AG09319 (cell line): Measurements from ENCODE around the gene PTPN11.

ENCODE experiments used
- DNase-seq: peaks from one replicate; pipeline ENCODE4 v3.0.0-alpha.2; 2010; ENCODE audit warnings: low read depth; ENCODE audit errors: extremely low read depth
- CTCF ChIP-seq: IDR thresholded peaks from 2 replicates; pipeline ENCODE4 v1.5.1; 2011; ENCODE audit warnings: low read depth, mild to moderate bottlenecking, inconsistent platforms, low read length, moderate library complexity

The PTPN11 gene

DNA sequence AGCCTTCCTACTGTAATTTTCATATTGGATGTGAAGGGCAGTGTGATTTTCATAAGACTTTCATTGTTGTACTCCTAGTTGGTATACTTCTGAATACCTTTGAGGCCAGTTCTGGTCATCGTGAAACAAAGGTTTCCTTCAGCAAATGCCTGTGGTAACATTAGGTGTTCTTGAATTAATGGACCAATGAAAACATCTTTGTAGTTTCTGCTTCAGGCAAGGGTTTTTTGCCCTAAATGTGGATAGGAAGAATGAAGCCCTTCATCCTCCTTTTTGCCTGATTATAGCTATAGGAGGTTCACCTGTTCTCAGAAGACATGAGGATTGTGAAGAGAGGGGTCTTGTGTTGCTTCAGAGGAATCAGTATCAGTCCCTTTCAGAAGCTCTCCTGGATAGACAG, 60.7 kb downstream of the PTPN11 start:
- TF ChIP-seq CTCF: no peak
- no peak for DNase-seq

DNA sequence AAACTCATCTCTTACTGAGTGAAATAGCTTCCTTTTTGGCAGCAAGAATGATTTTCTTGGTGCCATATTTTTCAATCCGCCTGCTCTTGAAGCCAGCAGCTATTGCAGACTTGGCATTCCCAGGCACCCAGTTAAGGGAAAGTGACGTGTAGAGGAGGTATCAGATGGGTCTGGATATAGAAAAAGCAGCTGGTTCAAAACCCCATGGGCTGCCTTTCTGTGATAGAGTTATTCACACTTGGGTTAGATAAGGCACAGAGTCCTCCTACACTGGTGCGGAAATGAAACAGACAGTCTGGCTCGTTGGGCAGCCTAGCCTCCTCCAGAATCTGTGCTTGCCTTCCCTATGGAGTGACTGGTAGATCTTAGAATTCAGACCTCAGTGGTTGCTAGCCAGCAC, 62.2 kb downstream of the PTPN11 start:
- DNase-seq: no peak
- no peak for TF ChIP-seq CTCF

DNA sequence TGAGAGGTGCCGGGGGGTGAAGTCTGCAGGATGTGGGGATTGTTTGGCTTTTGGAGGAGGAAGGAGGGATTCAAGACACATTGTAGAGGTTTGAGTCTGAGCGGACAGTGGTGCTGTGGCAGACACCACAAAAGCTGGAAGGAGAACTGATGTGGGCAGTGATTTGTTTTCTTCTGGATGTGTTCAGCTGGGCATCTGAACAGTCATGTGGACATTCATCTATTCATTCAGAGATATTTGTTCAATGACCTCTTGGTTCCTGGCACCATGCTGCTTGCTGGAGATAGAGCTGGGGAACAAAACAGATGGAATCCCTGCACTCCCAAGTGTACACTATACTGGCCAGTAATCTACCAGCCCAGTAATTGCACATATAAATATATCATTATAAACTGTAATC, 64.0 kb downstream of the PTPN11 start:
- no peak for DNase-seq
- no peak for TF ChIP-seq CTCF

DNA sequence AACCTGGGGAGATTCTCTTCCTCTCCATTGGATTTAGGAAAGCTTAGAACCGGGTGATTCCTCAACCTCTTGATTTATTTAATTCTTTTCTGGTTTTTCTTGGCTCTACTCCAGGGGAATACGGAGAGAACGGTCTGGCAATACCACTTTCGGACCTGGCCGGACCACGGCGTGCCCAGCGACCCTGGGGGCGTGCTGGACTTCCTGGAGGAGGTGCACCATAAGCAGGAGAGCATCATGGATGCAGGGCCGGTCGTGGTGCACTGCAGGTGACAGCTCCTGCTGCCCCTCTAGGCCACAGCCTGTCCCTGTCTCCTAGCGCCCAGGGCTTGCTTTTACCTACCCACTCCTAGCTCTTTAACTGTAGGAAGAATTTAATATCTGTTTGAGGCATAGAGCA, 67.6 kb downstream of the PTPN11 start:
- no peak for TF ChIP-seq CTCF

GRCh38 chr12:112488257-112488876, 69.6 kb downstream of the PTPN11 start:
- DNase-seq: no peak
- TF ChIP-seq CTCF: no peak

More for the DNA sequence above, 67.6 kb downstream of the PTPN11 start:
- no peak for DNase-seq

- DNase-seq: no peak
These were observed 70.7 kb downstream of the PTPN11 start for GRCh38 chr12:112489456-112489855.

DNA sequence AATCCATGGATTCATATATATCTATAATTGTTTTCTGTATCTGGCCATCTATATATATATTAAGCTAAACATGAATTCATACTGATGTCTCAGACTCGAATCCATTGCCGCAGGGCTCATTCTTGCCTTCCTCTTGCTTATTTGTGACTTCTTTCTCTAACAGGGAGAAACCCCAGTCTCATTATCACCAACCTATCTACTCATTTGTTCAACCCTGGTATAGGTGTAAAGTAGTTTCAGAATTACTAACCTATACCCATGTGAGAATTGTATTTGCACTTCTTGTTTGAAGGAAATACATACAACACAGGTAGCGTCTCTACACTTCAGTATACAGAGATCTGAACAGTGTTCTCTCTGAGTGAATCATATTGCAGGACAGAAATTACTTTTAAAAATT, 77.7 kb downstream of the PTPN11 start:
- no peak for DNase-seq

More at GRCh38 chr12:112489456-112489855, 70.7 kb downstream of the PTPN11 start:
- TF ChIP-seq CTCF: no peak

More for the DNA sequence above, 77.7 kb downstream of the PTPN11 start:
- TF ChIP-seq CTCF: no peak
